Measurements from ENCODE around the gene FAM83C.
"Not testable (repeated sequence)": the region's sequence is repeated elsewhere in the genome, so short reads cannot be mapped to it uniquely, and the experiment has no call there.

GRCh38 chr20:35262731-35263531, 29.3 kb downstream of the FAM83C start:
- not testable (repeated sequence) for TF ChIP-seq CTCF (conservative IDR thresholded peaks at IDR 0.05; ENCODE audit: low read depth, low read length); EZH2 (IDR thresholded peaks at IDR 0.05; ENCODE audit: low read length, unreplicated experiment); EZH2phosphoT487 (IDR thresholded peaks at IDR 0.05; ENCODE audit: borderline replicate concordance, low read length)
